Measurements from ENCODE around the gene POMGNT1. TPM values are rescaled to one million over a fixed set of nuclear protein-coding genes. Genes with fewer than 3 reads are reported as not detected.

The POMGNT1 gene
- total RNA-seq = 97.0 and 112 TPM in 2 replicates

DNA sequence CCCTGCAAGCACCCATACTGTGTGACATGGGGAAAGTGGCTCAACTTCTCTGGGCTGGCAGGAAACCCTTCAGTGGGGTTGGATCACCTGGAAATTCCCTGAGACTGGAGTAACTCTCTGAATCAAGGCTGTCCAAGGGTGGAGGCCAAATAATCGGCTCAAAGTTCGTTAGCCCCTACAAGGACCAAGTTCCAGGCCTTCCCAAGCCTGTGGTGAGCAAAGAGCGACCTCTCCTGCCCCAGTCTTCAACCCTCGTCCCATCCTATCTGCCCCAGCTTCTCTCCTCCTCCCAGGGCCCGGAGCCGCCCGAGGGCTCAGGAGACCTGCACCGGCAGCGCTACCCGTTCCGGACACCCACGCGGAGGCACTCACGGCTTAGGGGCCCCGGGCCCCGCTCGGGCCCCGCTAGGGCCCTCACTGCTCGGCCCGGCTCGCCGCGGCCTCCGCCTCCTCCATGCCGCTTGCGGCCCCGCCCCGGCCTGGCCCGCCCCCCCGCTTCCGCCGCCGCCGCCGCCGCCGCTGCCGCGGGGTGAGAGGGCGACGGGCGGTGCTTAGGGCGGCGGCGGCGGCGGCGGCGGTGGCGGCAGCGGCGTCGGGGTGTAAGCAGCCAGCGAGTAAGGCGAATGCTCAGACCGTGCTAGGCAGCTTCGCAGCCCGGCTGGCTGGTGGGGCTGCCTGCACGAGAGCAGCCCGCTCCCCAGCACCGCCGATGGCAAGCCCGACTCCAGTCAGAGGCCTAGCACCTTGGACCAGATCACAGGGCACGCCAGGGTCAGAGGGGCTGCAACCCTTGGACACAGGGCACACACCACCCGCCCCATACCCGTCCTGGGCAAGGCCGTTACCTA lies at the start of gene POMGNT1:
POMGNT1 (minus strand) TSS at position 471 of the 848 bp plus-strand sequence. CDS start 613 bp downstream, outside the sequence.

GRCh38 chr1:46247436-46248121 lies 49.3 kb upstream of the POMGNT1 start, which contains the start of gene RAD54L:
RAD54L (plus strand) TSS chr1:46247763; CDS start chr1:46248406, 643 bp downstream.

GRCh38 chr1:46176211-46176865 lies 21.9 kb downstream of the POMGNT1 start, which contains the start of gene P3R3URF:
P3R3URF (minus strand) TSS chr1:46176488; CDS start chr1:46176471, 17 bp downstream.

DNA sequence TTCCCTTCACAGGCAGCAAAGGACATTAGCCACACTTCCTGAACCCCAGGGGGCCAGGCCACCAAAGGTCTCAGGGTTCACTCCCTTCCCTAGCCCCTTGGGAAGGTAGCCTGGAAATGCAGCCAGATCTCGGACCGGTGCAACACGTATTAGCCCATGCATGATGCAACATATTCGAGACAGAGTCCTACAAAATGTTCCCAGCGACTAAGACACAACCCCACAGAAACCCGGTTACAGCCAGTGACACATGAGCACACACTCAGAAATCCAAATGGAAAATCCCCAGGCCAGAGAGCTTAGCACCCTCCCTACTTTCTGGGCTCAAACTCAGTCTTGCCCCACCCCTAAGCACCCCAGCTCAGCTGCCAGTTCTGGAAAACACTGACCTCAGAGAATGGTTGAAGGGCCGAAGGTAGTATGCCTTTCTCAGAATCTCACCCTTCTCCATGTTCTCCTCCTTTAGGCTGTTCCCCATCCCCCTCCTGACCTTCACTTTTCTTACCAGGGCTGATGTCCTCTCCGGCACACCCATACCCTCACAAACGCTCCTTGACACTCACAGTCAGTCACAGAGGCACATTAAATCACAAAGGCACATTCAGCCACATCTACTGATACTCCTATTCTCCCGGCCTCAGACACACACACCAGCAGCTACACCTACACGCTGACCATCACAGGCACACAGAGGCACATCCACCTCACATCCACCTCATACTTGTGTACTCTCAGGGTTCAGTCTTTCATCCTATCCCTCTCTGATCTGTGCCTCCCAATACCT lies 23.6 kb downstream of the POMGNT1 start, which contains the start of gene TSPAN1:
TSPAN1 (plus strand) TSS at position 640 of the 784 bp plus-strand sequence. CDS start 6,021 bp downstream, outside the sequence.

Other genes with a start within 250 kb of the POMGNT1 start
- gene PIK3R3, start 65.8 kb downstream of the POMGNT1 start, total RNA-seq = 1.0 and 3.3 TPM in 2 replicates
- 31.9 and 57.6 TPM in 2 replicates for gene TSPAN1, start 23.3 kb downstream of the POMGNT1 start, total RNA-seq
- gene P3R3URF, start 21.9 kb downstream of the POMGNT1 start, total RNA-seq = not detected in 2 replicates
- gene LURAP1, start 4.9 kb upstream of the POMGNT1 start, total RNA-seq = 7.8 and 10.1 TPM in 2 replicates
- gene RAD54L, start 49.3 kb upstream of the POMGNT1 start, total RNA-seq = 3.1 and 7.3 TPM in 2 replicates
- gene LRRC41, start 105.2 kb upstream of the POMGNT1 start, total RNA-seq = 68.7 and 90.7 TPM in 2 replicates
- 487 and 601 TPM in 2 replicates for gene UQCRH, start 105.3 kb upstream of the POMGNT1 start, total RNA-seq
- 18.9 and 22.3 TPM in 2 replicates for gene NSUN4, start 142.4 kb upstream of the POMGNT1 start, total RNA-seq
- 9.8 and 11.6 TPM in 2 replicates for gene FAAH, start 195.9 kb upstream of the POMGNT1 start, total RNA-seq